Mononuclear cell (primary cell): ENCODE data around the gene PPP2R1B. TPM values are rescaled to one million over a fixed set of nuclear protein-coding genes. Genes with fewer than 3 reads are reported as not detected.

Source experiments
- H3K27me3 ChIP-seq: 2 replicates; pipeline ENCODE4 v1.6.0; 2011; ENCODE audit warnings: low read length, control low read depth; ENCODE audit not compliant: insufficient read depth
- H3K4me1 ChIP-seq: 2 replicates; pipeline ENCODE4 v1.5.1; 2011; ENCODE audit warnings: mild to moderate bottlenecking, low read length, control low read depth; ENCODE audit not compliant: insufficient read depth
- H3K4me3 ChIP-seq: 2 replicates; pipeline ENCODE4 v1.5.1; 2011; ENCODE audit warnings: mild to moderate bottlenecking, low read length, moderate library complexity
- H3K9me3 ChIP-seq: 2 replicates; pipeline ENCODE4 v1.5.1; 2011; ENCODE audit warnings: low read depth, mild to moderate bottlenecking, control low read depth, low read length
- total RNA-seq: library from RNA; depleted of rRNA; stranded (reverse); fragments of >200 nt; gene quantifications from one replicate; pipeline ENCODE4 v1.2.3, GENCODE V29; 2012

PPP2R1B gene
- total RNA-seq, 1 donor = 27.1 TPM

DNA sequence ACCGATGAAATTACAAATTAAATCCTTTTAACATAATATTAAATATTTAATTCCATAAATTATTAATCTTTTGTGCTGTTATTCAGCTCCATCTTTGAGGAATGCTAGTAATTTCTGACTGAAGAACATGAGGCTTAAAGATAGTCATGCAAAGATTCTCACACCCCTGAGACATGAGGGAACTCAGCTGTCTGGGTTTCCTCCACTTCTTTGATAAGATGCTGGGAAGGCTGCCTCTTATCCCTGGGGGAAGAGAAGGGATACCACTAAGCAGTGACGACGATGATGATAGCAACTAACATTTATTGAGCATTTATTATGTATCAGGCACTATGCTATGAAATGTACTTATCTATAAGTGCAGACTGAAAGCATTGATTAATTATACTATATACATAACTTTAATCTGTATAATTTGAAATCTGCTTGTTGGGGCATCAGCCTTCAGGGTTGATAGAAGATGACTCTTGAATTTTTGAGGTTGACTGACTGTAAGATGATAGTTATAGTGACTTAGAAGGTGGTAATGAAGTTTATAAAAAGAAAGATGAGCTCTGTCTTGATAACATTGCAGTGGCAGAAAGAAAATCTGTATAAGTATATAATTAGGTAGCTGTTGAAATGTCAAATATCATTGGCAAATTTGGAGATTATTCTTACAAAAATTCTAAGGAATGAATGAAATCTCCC, 85.6 kb downstream of the PPP2R1B start:
- H3K4me3 ChIP-seq = no peak overlapping the region
- H3K4me1 ChIP-seq = no peaks in the 10 kb centered on the region
- H3K9me3 ChIP-seq = no peaks in the 10 kb centered on the region
- no peaks in the 10 kb centered on the region for H3K27me3 ChIP-seq

Other genes starting within 250 kb of the PPP2R1B start
- 0.42 TPM for gene LAYN, start 225.7 kb downstream of the PPP2R1B start, total RNA-seq
- gene SIK2, start 163.9 kb downstream of the PPP2R1B start, total RNA-seq = 2.4 TPM
- 23.7 TPM for gene ALG9, start 105.2 kb upstream of the PPP2R1B start, total RNA-seq
- gene FDXACB1, start 112.8 kb upstream of the PPP2R1B start, total RNA-seq = 2.0 TPM
- gene CFAP68, start 113.2 kb upstream of the PPP2R1B start, total RNA-seq = 13.2 TPM
- not detected for gene CRYAB, start 145.4 kb upstream of the PPP2R1B start, total RNA-seq
- not detected for gene HSPB2, start 146.3 kb upstream of the PPP2R1B start, total RNA-seq
- not detected for gene C11orf52, start 152.5 kb upstream of the PPP2R1B start, total RNA-seq
- gene DIXDC1, start 171.0 kb upstream of the PPP2R1B start, total RNA-seq = 1.4 TPM